Fibroblast of mammary gland (primary cell): ENCODE results near the gene DNAH9.

Experiments used
- DNase-seq: peaks from one replicate; pipeline ENCODE4 v3.0.0-alpha.2; 2010; ENCODE audit warnings: low read depth
- H3K4me3 ChIP-seq: 2 replicates; pipeline ENCODE4 v1.5.1; 2011; ENCODE audit warnings: low read depth, mild to moderate bottlenecking, low read length, moderate library complexity; ENCODE audit not compliant: control insufficient read depth
- CTCF ChIP-seq: conservative IDR thresholded peaks from 2 replicates; pipeline ENCODE4 v1.5.1; 2011; ENCODE audit warnings: low read depth, low read length, inconsistent platforms; ENCODE audit not compliant: control insufficient read depth, insufficient read depth

The DNAH9 gene

GRCh38 chr17:11589716-11590115 lies 8.6 kb upstream of the DNAH9 start:
- DNase-seq = no peak
- TF ChIP-seq CTCF = no peak
- no peak overlapping the region for H3K4me3 ChIP-seq

GRCh38 chr17:11601661-11602060 lies 3.4 kb downstream of the DNAH9 start:
- no peak for DNase-seq
- no peak overlapping the region for H3K4me3 ChIP-seq
- no peak for TF ChIP-seq CTCF

- no peak for DNase-seq
- H3K4me3 ChIP-seq = no peak overlapping the region
- no peak for TF ChIP-seq CTCF
These were observed 10.1 kb downstream of the DNAH9 start for GRCh38 chr17:11608396-11608795.

GRCh38 chr17:11610999-11611566 lies 12.8 kb downstream of the DNAH9 start:
- DNase-seq = no peak
- TF ChIP-seq CTCF = no peak
- no peak overlapping the region for H3K4me3 ChIP-seq

GRCh38 chr17:11612956-11613355 lies 14.7 kb downstream of the DNAH9 start:
- no peak for TF ChIP-seq CTCF
- no peak overlapping the region for H3K4me3 ChIP-seq
- DNase-seq = no peak

- DNase-seq = peak; percentile 16
- TF ChIP-seq CTCF = no peak
- no peak overlapping the region for H3K4me3 ChIP-seq
These were observed 20.7 kb downstream of the DNAH9 start for GRCh38 chr17:11618861-11619566.
